HEK293 (cell line): ENCODE measurements around the gene LUC7L2.

ENCODE experiments used
- BCL11A ChIP-seq: fragments of 450-650 bp; formaldehyde crosslinking; IDR thresholded peaks from 2 replicates; pipeline ENCODE4 v1.5.1; 2016; ENCODE audit warnings: low read depth, missing biosample characterization, missing genetic modification characterization
- BCL11B ChIP-seq: fragments of 450-650 bp; formaldehyde crosslinking; IDR thresholded peaks from 2 replicates; pipeline ENCODE4 v1.5.1; 2016; ENCODE audit warnings: low read depth, missing biosample characterization, missing genetic modification characterization
- HOXD13 ChIP-seq: sonication (generic); formaldehyde crosslinking; IDR thresholded peaks from 2 replicates; pipeline ENCODE4 v1.8.0; 2022; ENCODE audit warnings: missing genetic modification reagents, borderline replicate concordance
- KLF1 ChIP-seq: fragments of 450-650 bp; formaldehyde crosslinking; IDR thresholded peaks from 2 replicates; pipeline ENCODE4 v1.5.1; 2016; ENCODE audit warnings: missing biosample characterization, missing genetic modification characterization
- KLF17 ChIP-seq: fragments of 450-650 bp; formaldehyde crosslinking; IDR thresholded peaks from 2 replicates; pipeline ENCODE4 v1.5.1; 2016; ENCODE audit warnings: missing biosample characterization, missing genetic modification characterization
- MYNN ChIP-seq: fragments of 450-650 bp; formaldehyde crosslinking; IDR thresholded peaks from 2 replicates; pipeline ENCODE4 v1.5.1; 2016; ENCODE audit warnings: missing biosample characterization, missing genetic modification characterization, borderline replicate concordance
- PRDM1 ChIP-seq: fragments of 450-650 bp; formaldehyde crosslinking; IDR thresholded peaks from 2 replicates; pipeline ENCODE4; 2016; ENCODE audit warnings: missing biosample characterization, missing genetic modification characterization
- PRDM6 ChIP-seq: fragments of 450-650 bp; formaldehyde crosslinking; IDR thresholded peaks from 2 replicates; pipeline ENCODE4 v1.5.1; 2017; ENCODE audit warnings: missing biosample characterization, missing genetic modification characterization
- SCRT2 ChIP-seq: fragments of 450-650 bp; formaldehyde crosslinking; IDR thresholded peaks from 2 replicates; pipeline ENCODE4 v1.5.1; 2016; ENCODE audit warnings: missing biosample characterization, missing genetic modification characterization
- SP2 ChIP-seq: fragments of 450-650 bp; formaldehyde crosslinking; IDR thresholded peaks from 2 replicates; pipeline ENCODE4 v1.5.1; 2016; ENCODE audit warnings: missing biosample characterization, missing genetic modification characterization
- TCF7L2 ChIP-seq: IDR thresholded peaks from 2 replicates; pipeline ENCODE4 v1.6.1; 2011; ENCODE audit warnings: low read depth, mild to moderate bottlenecking, inconsistent platforms, low read length, moderate library complexity, borderline replicate concordance
- ZBTB17 ChIP-seq: fragments of 450-650 bp; formaldehyde crosslinking; IDR thresholded peaks from 2 replicates; pipeline ENCODE4 v1.5.1; 2016; ENCODE audit warnings: missing biosample characterization, missing genetic modification characterization
- ZBTB21 ChIP-seq: fragments of 450-650 bp; formaldehyde crosslinking; IDR thresholded peaks from 2 replicates; pipeline ENCODE4 v1.5.1; 2017; ENCODE audit warnings: missing biosample characterization, missing genetic modification characterization
- ZBTB44 ChIP-seq: fragments of 450-650 bp; IDR thresholded peaks from 2 replicates; pipeline ENCODE4 v1.5.1; 2018; ENCODE audit warnings: missing biosample characterization, mild to moderate bottlenecking, missing genetic modification characterization
- ZBTB48 ChIP-seq: fragments of 450-650 bp; formaldehyde crosslinking; IDR thresholded peaks from 2 replicates; pipeline ENCODE4 v1.5.1; 2016; ENCODE audit warnings: missing biosample characterization, missing genetic modification characterization
- ZNF202 ChIP-seq: fragments of 450-650 bp; formaldehyde crosslinking; IDR thresholded peaks from 2 replicates; pipeline ENCODE4 v1.5.1; 2016; ENCODE audit warnings: missing biosample characterization, missing genetic modification characterization, borderline replicate concordance
- ZNF26 ChIP-seq: fragments of 450-650 bp; formaldehyde crosslinking; IDR thresholded peaks from 2 replicates; pipeline ENCODE4 v1.5.1; 2016; ENCODE audit warnings: missing biosample characterization, missing genetic modification characterization
- ZNF280C ChIP-seq: fragments of 450-650 bp; formaldehyde crosslinking; IDR thresholded peaks from 2 replicates; pipeline ENCODE4 v1.5.1; 2016; ENCODE audit warnings: missing biosample characterization, missing genetic modification characterization
- ZNF292 ChIP-seq: fragments of 450-650 bp; formaldehyde crosslinking; IDR thresholded peaks from 2 replicates; pipeline ENCODE4 v1.5.1; 2016; ENCODE audit warnings: low read depth, missing biosample characterization, missing genetic modification characterization, borderline replicate concordance
- ZNF302 ChIP-seq: fragments of 450-650 bp; formaldehyde crosslinking; IDR thresholded peaks from 2 replicates; pipeline ENCODE4 v1.5.1; 2016; ENCODE audit warnings: missing biosample characterization, missing genetic modification characterization, low read depth
- ZNF391 ChIP-seq: fragments of 450-650 bp; formaldehyde crosslinking; IDR thresholded peaks from 2 replicates; pipeline ENCODE4 v1.5.1; 2016; ENCODE audit warnings: low read depth, missing biosample characterization, missing genetic modification characterization, borderline replicate concordance
- ZNF488 ChIP-seq: fragments of 450-650 bp; formaldehyde crosslinking; IDR thresholded peaks from 2 replicates; pipeline ENCODE4 v1.5.1; 2016; ENCODE audit warnings: missing biosample characterization, missing genetic modification characterization
- ZNF555 ChIP-seq: fragments of 450-650 bp; formaldehyde crosslinking; conservative IDR thresholded peaks from 2 replicates; pipeline ENCODE4 v1.5.1; 2017; ENCODE audit warnings: missing biosample characterization, mild to moderate bottlenecking, missing genetic modification characterization, inconsistent platforms
- ZNF561 ChIP-seq: fragments of 450-650 bp; IDR thresholded peaks from 2 replicates; pipeline ENCODE4 v1.5.1; 2018; ENCODE audit warnings: missing biosample characterization, missing genetic modification characterization, borderline replicate concordance
- ZNF626 ChIP-seq: fragments of 450-650 bp; sonication (Bioruptor Pico); formaldehyde crosslinking; IDR thresholded peaks from 2 replicates; pipeline ENCODE4 v1.5.1; 2018; ENCODE audit warnings: missing biosample characterization, missing genetic modification characterization, inconsistent platforms
- ZNF629 ChIP-seq: fragments of 450-650 bp; formaldehyde crosslinking; IDR thresholded peaks from 2 replicates; pipeline ENCODE4 v1.5.1; 2017; ENCODE audit warnings: missing biosample characterization, missing genetic modification characterization
- ZNF677 ChIP-seq: fragments of 450-650 bp; IDR thresholded peaks from 2 replicates; pipeline ENCODE4 v1.5.0; 2018; ENCODE audit warnings: missing biosample characterization, mild to moderate bottlenecking, missing genetic modification characterization, moderate library complexity
- ZNF747 ChIP-seq: fragments of 450-650 bp; formaldehyde crosslinking; IDR thresholded peaks from 2 replicates; pipeline ENCODE4 v1.5.1; 2016; ENCODE audit warnings: missing biosample characterization, missing genetic modification characterization
- ZNF76 ChIP-seq: fragments of 450-650 bp; formaldehyde crosslinking; IDR thresholded peaks from 2 replicates; pipeline ENCODE4; 2016; ENCODE audit warnings: low read depth, missing biosample characterization, missing genetic modification characterization, borderline replicate concordance
- ZNF768 ChIP-seq: fragments of 450-650 bp; formaldehyde crosslinking; IDR thresholded peaks from 2 replicates; pipeline ENCODE4 v1.5.1; 2018; ENCODE audit warnings: missing biosample characterization, mild to moderate bottlenecking, missing genetic modification characterization
- ZNF777 ChIP-seq: fragments of 450-650 bp; formaldehyde crosslinking; IDR thresholded peaks from 2 replicates; pipeline ENCODE4 v1.5.1; 2017; ENCODE audit warnings: missing biosample characterization, missing genetic modification characterization, borderline replicate concordance

Gene LUC7L2

GRCh38 chr7:139340037-139340807 is 19.5 kb upstream of the LUC7L2 start (continued):
- TF ChIP-seq ZNF280C (tag by site-specific recombination) (no peak), KLF1 (peak; percentile 59), TCF7L2 (no peak), ZNF26 (no peak), ZNF747 (no peak), ZBTB48 (no peak), HOXD13 (CRISPR knock-in tag) (0 out of 2 replicates have a peak, but pooled peaks have one; percentile 16), KLF17 (peak; percentile 85), ZNF629 (tag by site-specific recombination) (peak; percentile 99), ZNF488 (tag by site-specific recombination) (no peak), ZNF561 (tag by site-specific recombination) (peak; percentile 54; the same call in 1 of the 2 replicates), ZNF626 (no peak), PRDM1 (tag by site-specific recombination) (no peak), MYNN (tag by site-specific recombination) (no peak; the same call in 1 of the 2 replicates), ZNF777 (tag by site-specific recombination) (no peak), PRDM6 (tag by site-specific recombination) (no peak), ZNF302 (tag by site-specific recombination) (no peak), ZBTB21 (tag by site-specific recombination) (peak; percentile 95), ZNF768 (tag by site-specific recombination) (peak; percentile 6; the same call in 1 of the 2 replicates), ZNF76 (peak; percentile 88), ZNF292 (tag by site-specific recombination) (no peak), SP2 (tag by site-specific recombination) (peak; percentile 87), ZNF202 (tag by site-specific recombination) (no peak), BCL11B (no peak), ZNF391 (tag by site-specific recombination) (peak; percentile 98; the same call in 1 of the 2 replicates), ZBTB17 (tag by site-specific recombination) (peak; percentile 77), ZNF555 (tag by site-specific recombination) (no peak), BCL11A (tag by site-specific recombination) (no peak), SCRT2 (tag by site-specific recombination) (0 out of 2 replicates have a peak, but pooled peaks have one; percentile 4), ZBTB44 (tag by site-specific recombination) (peak; percentile 33; the same call in 1 of the 2 replicates), ZNF677 (tag by site-specific recombination) (no peak)
